KOPT-K1 (cell line): ENCODE data around the gene UTP15.

Experiments
- H3K27ac ChIP-seq: fragments of 200-600 bp; sonication (generic); 2 replicates; pipeline ENCODE4 v1.5.1; 2016; ENCODE audit warnings: antibody characterized with exemption, mild to moderate bottlenecking, low read depth, low read length; ENCODE audit not compliant: poor library complexity, severe bottlenecking
- H3K36me3 ChIP-seq: fragments of 200-600 bp; sonication (generic); 2 replicates; pipeline ENCODE4 v1.5.1; 2017; ENCODE audit warnings: antibody characterized with exemption, mild to moderate bottlenecking, low read length, moderate library complexity; ENCODE audit not compliant: insufficient read depth
- H3K9me3 ChIP-seq: fragments of 200-600 bp; sonication (generic); 2 replicates; pipeline ENCODE4 v1.5.1; 2017; ENCODE audit warnings: antibody characterized with exemption, low read length, mild to moderate bottlenecking; ENCODE audit not compliant: insufficient read depth, poor library complexity, severe bottlenecking

UTP15 gene

GRCh38 chr5:73625372-73625943 is 59.9 kb downstream of the UTP15 start:
- H3K36me3 ChIP-seq = no peaks in the 10 kb centered on the region
- no peak overlapping the region for H3K27ac ChIP-seq

GRCh38 chr5:73625944-73626811 is 60.6 kb downstream of the UTP15 start, which contains the start of gene ARHGEF28:
TSS of gene ARHGEF28 (plus strand) at chr5:73626196. CDS start at chr5:73684852, 58,656 bp downstream.
- H3K27ac ChIP-seq = no peak within 1 kb of the TSS
- H3K36me3 ChIP-seq = no peaks in the 10 kb centered on the region

More at GRCh38 chr5:73625372-73625943, 59.9 kb downstream of the UTP15 start:
- no peaks in the 10 kb centered on the region for H3K9me3 ChIP-seq

GRCh38 chr5:73626814-73627313 is 61.3 kb downstream of the UTP15 start:
- Histone ChIP-seq H3K9me3 (no peaks in the 10 kb centered on the region), H3K36me3 (no peaks in the 10 kb centered on the region), H3K27ac (no peak overlapping the region)

More at GRCh38 chr5:73625944-73626811, 60.6 kb downstream of the UTP15 start, which contains the start of gene ARHGEF28:
- no peaks in the 10 kb centered on the region for H3K9me3 ChIP-seq

- Histone ChIP-seq H3K9me3 (no peaks in the 10 kb centered on the region), H3K27ac (no peak overlapping the region), H3K36me3 (no peaks in the 10 kb centered on the region)
These were observed 63.9 kb downstream of the UTP15 start for GRCh38 chr5:73629456-73629855.

GRCh38 chr5:73630765-73631164 is 65.2 kb downstream of the UTP15 start:
- H3K9me3 ChIP-seq = no peaks in the 10 kb centered on the region
- H3K27ac ChIP-seq = no peak overlapping the region
- no peaks in the 10 kb centered on the region for H3K36me3 ChIP-seq

- Histone ChIP-seq H3K27ac (no peak overlapping the region), H3K9me3 (no peaks in the 10 kb centered on the region), H3K36me3 (no peaks in the 10 kb centered on the region)
These were observed 66.0 kb downstream of the UTP15 start for GRCh38 chr5:73631500-73631899.
